ENCODE results near the gene NR2F6.

NR2F6 gene

DNA sequence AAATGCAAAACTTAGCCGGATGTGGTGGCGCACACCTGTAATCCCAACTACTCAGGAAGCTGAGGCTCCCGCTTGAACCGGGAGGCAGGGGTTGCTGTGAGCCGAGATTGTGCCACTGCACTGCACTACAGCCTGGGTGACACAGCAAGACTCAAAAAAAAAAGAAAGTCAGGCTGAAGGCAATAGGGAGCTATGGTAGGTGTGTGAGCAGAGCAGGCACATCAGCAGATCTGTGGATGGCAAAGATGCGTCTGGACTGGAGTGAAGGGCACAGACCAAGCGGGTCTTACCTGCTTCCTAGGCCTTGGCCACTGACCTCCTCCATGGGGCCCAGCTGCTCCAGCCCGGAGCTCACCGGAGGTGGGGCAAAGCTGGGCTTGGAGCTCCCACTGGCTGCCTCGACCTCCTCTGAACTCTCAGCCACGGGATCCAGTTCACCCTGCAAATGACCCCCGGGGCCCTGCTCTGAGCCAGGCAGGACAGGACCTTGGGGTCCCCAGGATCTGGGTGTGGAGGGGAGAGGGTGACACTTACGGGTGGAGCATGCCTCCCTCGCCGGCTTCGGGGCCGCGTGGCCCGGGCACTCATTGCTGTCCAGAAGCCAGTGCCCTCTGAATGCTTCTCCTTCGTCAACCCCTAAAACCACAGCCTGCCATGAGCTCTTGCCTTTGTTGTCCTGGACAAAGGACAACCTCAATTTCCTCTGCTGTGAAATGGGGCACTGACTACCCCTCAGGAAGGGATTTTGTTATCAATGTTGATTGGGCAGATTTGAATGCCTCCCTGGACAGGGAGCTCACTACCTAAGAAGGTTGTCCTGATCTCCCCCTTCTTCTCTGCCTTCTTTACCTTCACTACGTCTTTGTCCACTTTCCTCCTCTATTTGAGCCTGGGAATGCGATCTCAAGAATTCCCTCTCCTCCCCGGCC, 18.3 kb upstream of the NR2F6 start:
- DNase-seq, result no peak

DNA sequence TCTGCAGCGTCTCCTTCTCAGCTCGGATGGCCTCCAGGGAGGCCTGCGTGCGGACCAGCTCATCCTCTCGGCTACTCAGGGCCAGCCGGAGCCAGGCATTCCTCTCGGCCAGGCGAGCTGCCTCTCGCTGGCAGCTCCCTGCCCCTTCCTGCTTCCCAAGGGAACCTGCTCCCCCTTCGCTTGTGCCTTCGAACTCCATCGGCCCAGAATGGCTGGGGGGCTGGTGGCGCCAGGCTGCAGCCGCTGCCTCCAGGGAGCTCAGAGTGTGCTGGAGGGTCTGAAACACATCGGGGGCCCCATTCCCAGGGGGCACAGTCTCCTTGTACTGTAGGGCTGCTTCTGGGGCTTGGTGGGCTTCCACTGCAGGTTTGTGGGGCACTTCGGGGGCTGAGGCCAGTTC, 16.8 kb upstream of the NR2F6 start:
- no peak for DNase-seq

DNA sequence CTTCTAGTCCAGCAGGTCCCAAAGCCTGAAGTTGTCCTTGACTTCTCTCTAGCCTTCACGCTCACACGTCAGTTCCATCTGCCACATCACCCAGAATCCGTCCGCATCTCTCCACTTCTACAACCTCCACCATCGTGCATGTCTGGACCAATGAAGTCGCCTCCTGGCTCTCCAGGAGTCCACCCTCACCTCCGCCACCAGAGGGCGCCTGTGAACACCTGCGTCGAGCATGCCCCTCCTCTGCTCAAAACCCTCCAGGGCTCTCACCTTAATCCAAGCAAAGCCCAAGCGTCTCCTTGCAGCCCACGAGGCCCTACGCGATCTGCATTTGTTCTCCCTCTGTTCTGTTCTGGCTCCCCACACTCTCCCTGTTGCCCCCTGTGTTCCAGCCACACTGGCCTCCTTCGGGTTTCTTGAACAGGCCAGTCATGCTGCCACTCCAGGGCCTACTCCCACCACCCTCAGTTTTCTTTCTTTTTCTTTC, 15.2 kb upstream of the NR2F6 start:
- DNase-seq, result peak; percentile 94

DNA sequence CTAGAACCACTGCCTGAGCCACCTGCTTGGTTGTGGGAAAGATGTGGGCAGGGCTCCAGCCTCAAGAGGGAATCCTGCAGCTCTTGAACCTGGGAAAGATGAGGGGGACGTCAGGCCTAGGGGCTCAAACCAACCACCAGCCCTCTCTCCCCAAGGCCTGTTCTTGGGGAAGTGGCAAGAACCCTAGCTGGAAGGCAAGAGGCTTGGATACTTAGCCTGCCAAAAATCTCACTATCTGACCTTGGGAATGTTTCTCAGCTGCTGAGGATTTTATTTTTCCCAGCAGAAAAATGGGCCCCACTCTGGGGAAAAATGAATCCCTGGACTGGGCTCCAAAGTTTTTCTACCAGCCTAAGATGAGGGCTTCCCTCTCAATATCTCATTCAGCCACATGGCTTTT, 14.2 kb upstream of the NR2F6 start:
- DNase-seq, result no peak

DNA sequence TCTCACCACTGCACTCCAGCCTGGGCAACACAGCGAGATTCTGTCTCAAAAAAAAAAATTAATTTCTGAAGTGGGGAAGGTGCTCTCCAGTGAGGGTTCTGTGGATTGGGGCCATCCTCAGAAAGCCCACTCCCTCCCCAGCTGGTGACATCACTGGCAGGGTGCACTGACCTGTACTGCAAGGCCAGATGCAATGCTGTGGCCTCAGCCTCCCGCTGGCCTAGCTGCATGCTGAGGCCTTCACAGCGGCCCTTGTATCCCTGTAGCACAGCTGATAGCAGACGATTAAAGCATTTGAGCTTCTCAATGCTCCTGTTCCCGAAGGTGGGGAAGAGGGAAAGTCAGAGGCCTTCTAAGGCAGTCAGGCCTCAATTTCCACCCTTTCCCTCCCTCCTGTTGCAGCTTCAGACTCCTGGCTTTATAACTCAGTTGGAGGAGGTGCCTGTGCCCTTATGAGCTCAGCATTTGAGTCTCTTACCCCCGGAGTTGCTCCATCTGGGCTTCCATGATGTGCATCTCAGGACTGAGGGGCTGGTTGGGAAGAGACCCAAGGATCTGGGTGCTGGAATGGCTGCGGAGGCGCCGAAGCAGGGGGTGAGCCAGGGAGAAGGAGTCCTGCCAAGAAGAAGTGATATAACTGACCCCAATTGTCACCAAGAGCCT, 13.5 kb upstream of the NR2F6 start:
- no peak for DNase-seq

DNA sequence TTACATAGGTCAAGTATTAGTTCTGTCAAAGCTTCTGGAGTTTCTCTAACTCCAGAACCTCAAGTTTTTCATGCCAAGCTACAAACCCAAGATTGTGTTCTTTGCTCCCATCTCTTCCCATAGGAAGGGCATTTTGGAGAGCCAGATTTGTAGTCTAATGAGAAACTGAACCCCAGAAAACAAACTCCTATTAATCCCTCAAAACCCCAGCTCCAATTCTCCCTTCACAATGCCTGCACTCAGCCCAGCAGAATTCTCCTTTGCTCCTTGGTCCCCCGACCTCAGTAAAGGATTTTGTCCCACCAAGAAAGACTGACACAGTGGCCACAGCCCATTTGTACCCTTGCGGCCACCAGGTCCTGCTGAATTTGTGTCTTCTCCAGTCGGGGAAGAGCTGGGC, 10.4 kb upstream of the NR2F6 start:
- no peak for DNase-seq

DNA sequence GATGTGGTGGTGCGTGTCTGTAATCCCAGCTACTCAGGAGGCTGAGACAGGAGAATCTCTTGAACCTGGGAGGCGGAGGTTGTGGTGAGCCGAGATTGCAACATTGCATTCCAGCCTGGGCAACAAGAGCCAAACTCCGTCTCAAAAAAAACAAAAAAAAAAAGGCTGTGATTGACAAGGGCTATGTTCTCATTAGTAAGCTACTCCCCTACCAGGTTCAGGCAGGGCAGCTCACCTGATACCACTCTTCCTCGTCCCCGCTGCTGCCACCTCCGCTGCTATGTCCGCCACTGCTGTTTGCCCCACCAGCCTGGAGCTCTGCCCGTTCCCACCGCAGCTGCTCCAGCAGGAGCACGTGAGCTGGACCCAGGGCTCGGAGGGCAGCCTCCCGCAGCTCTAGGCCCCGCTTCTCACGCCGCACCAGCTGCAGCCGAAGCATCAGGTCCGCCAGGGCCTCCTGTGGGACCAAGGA, 9.5 kb upstream of the NR2F6 start:
- DNase-seq, result no peak

DNA sequence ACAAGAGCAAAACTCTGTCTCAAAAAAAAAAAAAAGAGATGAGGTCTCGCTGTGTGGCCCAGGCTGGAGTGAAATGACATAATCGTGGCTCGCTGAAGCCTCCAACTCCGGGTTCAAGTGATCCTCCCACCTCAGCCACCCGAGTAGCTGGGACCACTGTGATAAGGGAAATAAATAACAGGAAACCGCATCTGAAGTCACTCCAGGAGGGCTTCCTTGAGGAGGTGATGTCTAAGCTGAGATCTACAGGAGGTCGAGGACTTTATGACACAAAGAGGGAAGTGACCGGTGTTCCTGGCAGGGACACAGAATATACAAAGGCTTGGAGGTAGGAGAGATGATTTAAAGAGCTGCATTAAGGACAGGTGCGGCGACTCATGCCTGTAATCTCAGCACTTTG, 8.9 kb upstream of the NR2F6 start:
- DNase-seq, result no peak

DNA sequence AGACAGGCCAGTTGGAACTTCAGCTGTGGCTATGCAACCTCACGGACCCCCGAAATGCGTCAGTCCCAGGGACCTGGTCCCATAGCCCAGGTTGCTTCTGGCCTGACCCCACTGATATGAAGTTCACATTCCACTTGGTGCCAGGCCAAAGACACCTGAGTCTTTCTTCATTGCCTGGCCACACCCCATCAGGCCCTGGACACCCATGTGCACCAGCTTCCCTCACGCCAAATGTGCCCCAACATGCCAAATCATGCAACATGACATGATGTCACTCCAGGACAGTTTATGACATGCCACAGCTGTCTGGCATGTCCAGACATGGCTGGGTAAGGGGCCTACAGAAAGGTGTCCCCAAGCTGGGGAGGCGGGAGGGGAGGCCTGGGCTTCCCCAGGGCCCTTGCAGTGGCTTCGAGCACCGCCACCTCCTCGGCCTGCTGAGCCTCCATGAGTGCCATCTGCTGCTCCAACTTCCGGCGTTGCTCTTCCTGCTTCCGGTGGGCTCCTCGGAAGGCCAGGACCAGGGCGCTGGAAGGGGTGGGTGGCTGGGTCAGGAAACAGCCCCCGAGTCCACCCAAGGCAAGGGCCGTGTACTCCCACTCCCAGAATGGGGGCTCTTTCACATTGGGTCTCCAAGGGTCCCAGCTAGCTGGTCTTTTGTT, 4.3 kb upstream of the NR2F6 start:
- no peak for DNase-seq

DNA sequence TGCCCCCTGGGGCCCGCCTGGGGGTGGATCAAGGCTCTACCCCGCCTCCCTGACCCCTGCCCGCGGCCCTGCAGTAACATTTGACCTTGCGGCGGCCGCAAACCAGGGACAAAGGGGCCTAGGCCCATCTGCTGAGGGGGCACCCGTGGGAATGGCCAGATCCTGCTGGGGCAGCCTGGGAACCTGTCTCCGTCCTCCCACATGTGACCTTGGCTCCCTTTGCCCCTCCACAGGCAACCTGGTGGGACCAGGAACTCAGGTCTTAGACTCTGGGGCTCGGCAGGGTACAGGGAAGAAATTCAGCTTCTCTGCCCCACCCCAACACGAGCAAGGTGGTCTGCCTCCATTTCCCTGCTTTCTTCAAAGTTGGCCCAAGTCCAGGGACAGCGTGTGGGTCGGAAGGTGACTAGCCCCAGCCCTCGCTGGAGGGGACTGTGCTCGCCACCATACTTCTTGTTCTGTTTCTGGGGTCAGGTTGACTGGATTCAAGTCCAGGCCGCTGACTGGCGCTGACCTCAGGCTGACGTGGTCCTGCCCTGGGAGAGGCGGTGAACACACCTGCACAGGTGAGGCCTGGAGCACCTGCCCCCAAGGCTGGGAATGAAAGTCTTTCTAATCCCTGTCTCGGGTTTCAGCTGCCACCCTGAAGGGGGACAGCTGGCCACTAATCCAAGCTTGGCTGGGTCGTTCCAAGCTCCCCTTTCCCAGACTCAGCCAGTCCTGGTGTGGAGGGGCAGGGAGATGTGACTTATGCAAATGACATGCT, 2.5 kb upstream of the NR2F6 start:
- peak; percentile 47 for DNase-seq

DNA sequence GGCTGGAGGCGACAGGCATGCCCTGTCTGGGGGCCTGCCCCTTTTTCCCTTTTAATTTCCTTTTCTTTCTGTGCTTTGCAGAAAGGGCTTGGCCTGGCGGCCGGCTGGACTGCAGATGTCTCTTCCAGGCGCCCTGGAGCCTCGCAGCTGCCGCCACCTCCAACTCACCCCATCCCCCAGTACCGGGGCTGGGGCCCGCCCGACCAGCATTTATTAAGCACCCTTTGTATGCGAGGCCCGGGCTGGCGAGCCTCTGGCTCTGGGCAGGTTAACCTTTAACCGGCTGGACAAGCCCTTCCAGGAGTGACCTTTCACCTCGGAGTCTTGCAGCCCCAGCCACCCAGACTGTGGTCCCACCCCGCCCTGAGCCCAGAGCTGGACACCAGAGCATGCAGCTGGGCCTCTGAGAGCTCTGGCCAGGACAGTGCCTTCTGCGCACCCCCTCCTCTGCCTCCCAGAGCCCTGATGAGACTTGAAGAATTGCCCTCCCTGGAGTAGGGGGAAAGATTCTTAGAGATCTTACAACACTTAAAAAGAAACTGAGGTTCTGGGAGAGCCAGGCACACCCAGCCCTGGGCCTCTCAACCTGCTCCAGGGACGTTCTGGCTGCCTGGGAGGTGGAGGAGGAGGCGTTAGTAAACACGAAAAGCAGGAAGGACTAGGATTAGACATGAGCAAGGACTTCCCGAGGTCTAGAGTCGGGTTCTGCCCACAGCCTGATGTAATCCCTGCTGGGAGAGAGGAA, 1.1 kb upstream of the NR2F6 start:
- DNase-seq, result peak; percentile 21

DNA sequence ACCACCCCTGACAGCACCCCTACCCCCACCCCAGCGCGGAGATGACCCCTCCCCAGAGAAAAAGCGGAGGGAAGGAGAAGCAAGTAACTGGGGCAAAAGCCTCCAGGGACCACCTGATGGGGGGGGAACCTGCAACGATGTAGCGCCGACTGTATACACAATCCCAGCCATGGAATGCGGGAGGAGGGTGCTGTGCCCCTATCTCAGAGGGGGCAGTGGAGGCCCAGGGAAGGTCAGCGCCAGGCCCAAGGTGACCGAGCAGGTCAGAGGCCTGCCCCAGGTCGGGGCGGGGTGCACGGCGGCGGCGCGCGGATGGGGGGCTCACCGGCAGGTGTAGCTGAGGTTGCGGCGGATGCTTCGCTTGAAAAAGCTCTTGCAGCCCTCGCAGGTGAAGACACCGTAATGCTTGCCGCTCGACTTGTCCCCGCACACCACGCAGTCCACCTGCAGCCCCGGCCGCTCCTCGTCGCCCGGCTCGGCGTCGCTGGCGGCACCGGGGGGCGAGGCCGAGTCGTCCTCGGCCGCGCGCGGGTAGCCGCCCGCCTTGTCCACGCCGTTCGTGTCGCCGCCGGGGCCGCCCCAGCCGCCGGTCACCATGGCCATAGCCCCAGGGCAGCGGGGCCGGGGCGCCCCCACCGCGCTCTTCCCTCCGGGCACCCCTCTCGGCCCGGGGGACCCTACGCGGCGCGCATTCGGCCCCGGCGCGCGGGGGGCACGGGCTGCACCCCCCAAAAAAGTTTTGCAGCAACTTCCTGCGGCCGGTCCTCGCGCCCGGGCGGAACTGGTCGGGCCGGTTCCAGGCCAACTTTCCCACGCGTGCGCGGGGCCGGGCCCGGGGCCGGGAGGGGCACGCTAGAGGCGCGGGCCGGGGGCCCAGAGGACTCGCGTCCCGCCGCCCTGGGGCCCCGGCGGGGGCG, 843 bp downstream of the NR2F6 start:
- peak; percentile 46 for DNase-seq

DNA sequence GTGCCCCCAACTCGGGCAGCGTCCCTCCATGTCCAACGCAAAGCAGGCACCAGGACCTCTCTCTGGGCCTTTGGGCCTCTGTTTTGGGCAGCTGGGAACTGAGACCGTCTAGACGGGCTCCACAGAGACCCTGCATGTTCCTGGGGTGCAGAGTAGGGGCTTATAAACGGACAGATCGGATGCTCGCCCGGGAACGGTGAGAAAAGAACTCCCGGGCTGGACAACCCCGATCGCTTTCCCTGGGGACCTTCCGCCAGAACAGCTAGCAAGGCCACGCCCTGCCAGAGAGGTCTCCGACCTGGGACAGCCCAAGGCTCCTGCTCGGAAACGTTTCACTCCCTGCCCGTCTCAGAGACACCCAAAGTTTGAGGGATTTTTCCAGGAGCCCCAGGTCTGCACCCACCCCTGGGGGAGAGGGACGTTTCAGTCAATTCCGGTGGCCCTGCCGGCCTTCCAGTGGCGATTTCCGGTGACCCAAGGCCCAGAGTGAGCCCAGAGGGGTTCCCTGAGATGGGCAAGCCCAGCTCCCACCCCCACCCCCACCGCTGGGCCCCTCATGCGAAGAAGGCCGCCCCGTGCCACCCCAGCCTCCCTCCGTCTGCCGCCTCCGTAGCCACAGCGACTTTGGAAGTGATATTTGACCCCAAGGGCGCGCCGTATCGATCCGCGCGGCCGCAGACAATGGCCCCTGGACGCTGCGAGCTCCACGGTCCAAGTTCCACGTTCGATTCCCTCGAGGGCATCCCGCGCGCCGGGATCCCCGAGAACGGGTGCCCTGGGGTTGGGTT, 1.7 kb downstream of the NR2F6 start:
- DNase-seq, result peak; percentile 75

DNA sequence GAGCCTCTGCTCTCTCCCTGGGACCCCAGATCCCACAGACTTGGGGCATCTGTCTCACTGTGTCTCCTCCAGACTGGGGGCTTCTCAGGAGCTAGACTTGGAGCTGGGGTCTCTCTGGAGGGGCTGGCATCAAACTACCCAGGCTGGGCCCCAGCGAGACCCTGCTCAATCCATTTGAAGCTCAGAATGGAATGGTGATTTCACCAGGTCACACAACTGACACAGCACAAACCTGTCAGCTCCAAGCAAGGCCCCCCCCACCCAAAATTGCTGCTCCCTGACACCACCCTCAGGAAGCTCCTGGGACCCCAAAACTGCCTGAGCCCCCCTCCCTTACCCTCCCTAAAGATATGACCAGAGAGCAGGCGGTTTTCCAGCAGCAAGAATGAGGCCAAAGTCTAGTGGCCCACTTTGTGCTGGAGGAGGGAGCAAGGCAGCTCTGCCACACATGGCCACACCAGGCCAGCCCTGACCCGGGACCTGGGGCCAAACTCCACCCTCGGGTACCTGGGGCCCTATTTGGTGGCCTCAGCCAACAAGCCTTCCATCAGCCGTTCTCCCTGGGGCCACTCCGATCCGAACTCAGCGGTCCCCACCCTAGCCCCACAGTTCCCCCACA, 2.4 kb downstream of the NR2F6 start:
- DNase-seq, result peak; percentile 48

DNA sequence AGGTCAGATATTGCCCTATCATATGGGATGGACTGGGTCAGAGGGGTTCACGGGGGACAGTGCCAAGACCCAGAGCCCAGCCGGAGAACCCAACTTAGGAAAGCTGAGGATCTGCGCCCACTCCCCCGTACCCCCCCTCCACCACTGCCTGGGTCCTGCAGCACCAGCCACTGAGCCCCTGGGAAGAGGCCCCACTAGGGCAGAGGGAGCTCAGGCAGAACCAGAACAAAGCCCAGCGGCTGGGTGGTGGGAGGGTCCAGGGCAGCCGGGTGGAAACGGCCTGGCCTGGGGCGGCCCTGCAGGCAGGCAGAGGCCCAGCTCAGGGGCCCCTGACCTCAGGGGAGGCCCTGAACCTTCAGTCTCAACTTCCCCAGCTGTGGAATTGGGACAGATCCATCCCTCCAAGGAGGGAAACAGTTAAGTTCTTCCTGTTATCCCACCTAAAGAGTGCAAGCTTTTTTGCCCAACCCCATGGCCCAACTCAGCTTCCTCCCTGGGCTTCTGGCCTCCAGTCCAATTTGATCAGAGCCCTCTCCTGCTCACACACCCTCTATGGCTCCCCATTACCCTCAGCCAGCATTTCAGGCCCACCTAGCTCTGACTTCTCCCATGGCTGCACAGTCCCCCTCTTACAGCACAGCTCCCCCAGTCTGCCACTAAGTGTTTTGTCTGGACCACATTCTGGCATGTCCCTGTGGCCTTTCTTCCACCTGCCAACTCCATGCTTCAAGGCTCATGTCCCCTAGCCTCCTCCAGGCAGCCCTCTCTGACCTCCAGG, 3.1 kb downstream of the NR2F6 start:
- DNase-seq, result peak; percentile 33

DNA sequence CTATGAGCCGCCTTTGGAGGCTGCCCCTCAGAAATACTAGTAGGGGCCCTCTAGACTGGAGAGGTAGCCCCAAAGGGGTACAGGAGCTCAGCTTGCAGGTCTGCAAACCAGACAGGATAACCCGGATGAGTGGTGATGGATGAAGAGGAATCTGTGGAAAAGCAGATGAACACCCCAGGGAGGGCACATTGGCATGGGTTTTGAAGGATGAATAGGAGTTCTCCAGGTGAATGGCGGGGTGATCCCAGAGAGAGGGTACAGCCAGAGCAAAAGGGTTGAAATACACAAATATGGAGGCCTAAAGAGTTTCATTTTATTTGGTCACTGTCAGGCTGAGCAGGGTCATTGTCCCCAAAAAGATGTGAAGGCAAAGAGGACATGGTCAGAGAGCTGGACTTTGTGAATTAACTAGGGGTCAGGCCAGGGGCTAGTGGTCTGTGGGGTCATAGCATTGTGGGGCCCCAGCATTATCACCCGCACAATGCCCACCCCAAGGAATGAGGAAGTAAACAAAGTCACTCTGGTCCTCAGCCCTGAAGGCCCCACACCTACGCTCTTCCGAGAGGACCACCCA, 4.8 kb downstream of the NR2F6 start:
- no peak for DNase-seq

DNA sequence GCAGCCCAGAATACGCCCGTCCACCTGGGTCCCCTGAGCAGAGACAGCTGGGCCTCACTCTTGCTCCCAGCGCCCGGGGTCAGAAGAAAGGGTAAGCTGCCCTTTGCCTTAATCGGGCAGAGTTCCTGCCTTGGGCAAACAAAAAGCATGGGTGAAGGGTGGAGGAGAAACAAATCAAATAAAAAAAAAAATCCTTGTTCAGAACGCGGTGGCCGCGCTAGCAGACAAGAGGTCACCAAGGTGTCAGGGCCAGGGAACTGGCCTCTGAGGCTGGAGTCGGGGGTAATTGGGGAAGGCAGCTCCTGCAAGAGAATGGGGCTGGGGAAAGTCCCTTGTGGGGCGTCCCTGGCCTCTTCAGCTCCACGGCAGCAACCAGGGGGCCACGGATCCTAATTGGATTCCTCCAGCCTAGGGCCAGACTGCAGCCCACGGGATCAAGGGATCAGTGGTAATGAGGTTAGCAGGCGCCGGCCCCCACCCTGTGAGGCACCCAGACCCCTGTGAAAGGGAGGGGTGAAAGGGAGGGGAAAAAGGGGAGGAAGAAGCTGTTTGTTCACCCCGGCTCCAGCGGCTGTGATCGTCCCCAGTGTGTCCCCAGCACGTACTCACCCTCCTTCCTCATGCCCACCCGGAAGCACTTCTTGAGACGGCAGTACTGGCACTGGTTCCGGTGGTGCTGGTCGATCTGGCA, 5.5 kb downstream of the NR2F6 start:
- DNase-seq, result peak; percentile 21

Measured in 8988T (cell line).